ENCODE measurements around the gene ATRNL1. TPM values are rescaled to one million over a fixed set of nuclear protein-coding genes. Genes with fewer than 3 reads are reported as not detected.

The ATRNL1 gene
- total RNA-seq, 1 experiment from 2014 or later, result 8.8 TPM

DNA sequence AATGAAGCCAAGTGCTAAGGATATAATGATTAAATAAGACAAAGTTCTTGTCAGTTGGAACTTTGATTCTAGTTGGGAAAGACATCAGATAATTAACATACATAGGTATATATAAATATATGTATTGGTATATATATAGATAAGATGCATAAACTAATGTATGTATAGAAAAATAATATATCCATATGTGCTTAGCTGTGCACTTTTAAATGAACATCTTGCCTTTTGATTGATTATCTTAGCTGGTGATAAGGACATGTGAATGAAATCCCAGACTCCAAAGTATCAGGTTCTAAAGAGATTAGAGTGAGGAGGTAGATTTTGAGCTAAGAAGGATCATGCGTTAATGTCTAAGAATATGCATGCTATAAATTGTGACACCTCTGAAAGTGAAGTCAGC is 822.3 kb downstream of the ATRNL1 start:
- Mint-ChIP-seq H3K27ac (ENCODE audit: unreplicated experiment) (no peak overlapping the region), H3K9me3 (ENCODE audit: low read depth, unreplicated experiment) (no peaks in the 10 kb centered on the region), H3K4me3 (ENCODE audit: low read depth, unreplicated experiment) (no peak overlapping the region), H3K36me3 (ENCODE audit: insufficient read depth, unreplicated experiment) (no peaks in the 10 kb centered on the region), H3K4me1 (ENCODE audit: low read depth, unreplicated experiment) (no peaks in the 10 kb centered on the region), H3K27me3 (ENCODE audit: unreplicated experiment) (peaks cover 6% of the 10 kb centered on the region)
- DNase-seq, result no peak
- TF ChIP-seq, protein P1, sequence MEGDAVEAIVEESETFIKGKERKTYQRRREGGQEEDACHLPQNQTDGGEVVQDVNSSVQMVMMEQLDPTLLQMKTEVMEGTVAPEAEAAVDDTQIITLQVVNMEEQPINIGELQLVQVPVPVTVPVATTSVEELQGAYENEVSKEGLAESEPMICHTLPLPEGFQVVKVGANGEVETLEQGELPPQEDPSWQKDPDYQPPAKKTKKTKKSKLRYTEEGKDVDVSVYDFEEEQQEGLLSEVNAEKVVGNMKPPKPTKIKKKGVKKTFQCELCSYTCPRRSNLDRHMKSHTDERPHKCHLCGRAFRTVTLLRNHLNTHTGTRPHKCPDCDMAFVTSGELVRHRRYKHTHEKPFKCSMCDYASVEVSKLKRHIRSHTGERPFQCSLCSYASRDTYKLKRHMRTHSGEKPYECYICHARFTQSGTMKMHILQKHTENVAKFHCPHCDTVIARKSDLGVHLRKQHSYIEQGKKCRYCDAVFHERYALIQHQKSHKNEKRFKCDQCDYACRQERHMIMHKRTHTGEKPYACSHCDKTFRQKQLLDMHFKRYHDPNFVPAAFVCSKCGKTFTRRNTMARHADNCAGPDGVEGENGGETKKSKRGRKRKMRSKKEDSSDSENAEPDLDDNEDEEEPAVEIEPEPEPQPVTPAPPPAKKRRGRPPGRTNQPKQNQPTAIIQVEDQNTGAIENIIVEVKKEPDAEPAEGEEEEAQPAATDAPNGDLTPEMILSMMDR (IDR thresholded peaks at IDR 0.05; ENCODE audit: unreplicated experiment), result no peak
- intact Hi-C loops (cut with micrococcal nuclease; ENCODE audit: unreplicated experiment), result no loop called here
- CTCF ChIA-PET, result no interaction called here
- BruUV-seq (replicated peaks), result no TSS peak

- CTCF ChIA-PET, result no interaction called here
- BruUV-seq (replicated peaks), result no TSS peak
- Mint-ChIP-seq H3K4me3 (ENCODE audit: low read depth, unreplicated experiment) (no peak overlapping the region), H3K27me3 (ENCODE audit: unreplicated experiment) (peaks cover 8% of the 10 kb centered on the region), H3K36me3 (ENCODE audit: insufficient read depth, unreplicated experiment) (no peaks in the 10 kb centered on the region), H3K27ac (ENCODE audit: unreplicated experiment) (no peak overlapping the region), H3K9me3 (ENCODE audit: low read depth, unreplicated experiment) (no peaks in the 10 kb centered on the region), H3K4me1 (ENCODE audit: low read depth, unreplicated experiment) (no peaks in the 10 kb centered on the region)
- TF ChIP-seq, protein P1 (IDR thresholded peaks at IDR 0.05; ENCODE audit: unreplicated experiment), result no peak
- intact Hi-C loops (cut with micrococcal nuclease; ENCODE audit: unreplicated experiment), result no loop called here
- no peak for DNase-seq
Observed at GRCh38 chr10:115918812-115919211, 825.6 kb downstream of the ATRNL1 start.

DNA sequence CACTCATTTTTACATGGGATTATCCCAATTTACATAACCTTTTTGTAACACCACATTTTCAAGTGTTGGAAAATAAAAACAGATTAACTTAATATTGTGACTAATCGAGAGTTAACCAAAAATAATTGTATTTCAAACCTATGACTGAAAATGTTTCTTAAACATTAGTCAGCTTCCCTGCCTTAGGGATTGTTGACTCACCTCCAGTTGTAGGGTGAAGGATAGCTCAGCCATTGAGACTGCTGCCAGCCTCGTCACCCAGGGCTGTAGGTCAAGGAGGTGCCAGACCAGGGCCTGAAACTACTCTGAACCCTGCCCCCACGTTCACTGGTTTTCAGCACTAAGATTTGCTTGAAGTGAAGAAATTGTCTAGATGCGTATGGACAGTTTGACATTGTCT is 828.6 kb downstream of the ATRNL1 start:
- BruUV-seq (replicated peaks), result no TSS peak
- H3K27ac Mint-ChIP-seq (ENCODE audit: unreplicated experiment), result no peak overlapping the region
- H3K4me3 Mint-ChIP-seq (ENCODE audit: low read depth, unreplicated experiment), result no peak overlapping the region
- H3K36me3 Mint-ChIP-seq (ENCODE audit: insufficient read depth, unreplicated experiment), result no peaks in the 10 kb centered on the region
- no peaks in the 10 kb centered on the region for H3K4me1 Mint-ChIP-seq (ENCODE audit: low read depth, unreplicated experiment)
- intact Hi-C loops (cut with micrococcal nuclease; ENCODE audit: unreplicated experiment), result no loop called here
- peaks cover 8% of the 10 kb centered on the region for H3K27me3 Mint-ChIP-seq (ENCODE audit: unreplicated experiment)
- TF ChIP-seq, protein P1 (IDR thresholded peaks at IDR 0.05; ENCODE audit: unreplicated experiment), result no peak
- H3K9me3 Mint-ChIP-seq (ENCODE audit: low read depth, unreplicated experiment), result no peaks in the 10 kb centered on the region
- no peak for DNase-seq
- CTCF ChIA-PET, result no interaction called here

GRCh38 chr10:115931309-115931708 is 838.1 kb downstream of the ATRNL1 start:
- H3K27me3 Mint-ChIP-seq (ENCODE audit: unreplicated experiment), result peaks cover 18% of the 10 kb centered on the region
- no peaks in the 10 kb centered on the region for H3K36me3 Mint-ChIP-seq (ENCODE audit: insufficient read depth, unreplicated experiment)
- no peak overlapping the region for H3K4me3 Mint-ChIP-seq (ENCODE audit: low read depth, unreplicated experiment)
- peaks cover 2% of the 10 kb centered on the region for H3K9me3 Mint-ChIP-seq (ENCODE audit: low read depth, unreplicated experiment)
- no peak overlapping the region for H3K27ac Mint-ChIP-seq (ENCODE audit: unreplicated experiment)
- intact Hi-C loops (cut with micrococcal nuclease; ENCODE audit: unreplicated experiment), result no loop called here
- H3K4me1 Mint-ChIP-seq (ENCODE audit: low read depth, unreplicated experiment), result no peaks in the 10 kb centered on the region
- no TSS peak for BruUV-seq (replicated peaks)
- no peak for DNase-seq
- CTCF ChIA-PET, result no interaction called here
- TF ChIP-seq, protein P1 (IDR thresholded peaks at IDR 0.05; ENCODE audit: unreplicated experiment), result no peak

All from Calu3 (cell line).